ENCODE measurements around the gene CACNG1. TPM values are rescaled to one million over a fixed set of nuclear protein-coding genes. Genes with fewer than 3 reads are reported as not detected.

The CACNG1 gene
- polyA plus RNA-seq, 2 of the 4 experiments (the other 2 are of a cell fraction), result 0.15 TPM; not detected in 1

- no peaks in the 10 kb centered on the region for H3K9me3 ChIP-seq
- H3K4me1 ChIP-seq, result no peaks in the 10 kb centered on the region
- ChIA-PET POLR2A (no interaction called here), CTCF (no interaction called here)
- FAIRE-seq, result no peak
- no peak overlapping the region for H3K4me2 ChIP-seq
- no peak for ATAC-seq
- H3K27ac ChIP-seq, result no peak overlapping the region
- TF ChIP-seq NFE2L2 (conservative IDR thresholded peaks at IDR 0.05; ENCODE audit: low read length) (no peak), RARB (CRISPR knock-in tag; IDR thresholded peaks at IDR 0.05) (no peak), MAFK (IDR thresholded peaks at IDR 0.05; ENCODE audit: partially characterized antibody) (no peak), TP53 (CRISPR knock-in tag; IDR thresholded peaks at IDR 0.05) (no peak), RNF2 (IDR thresholded peaks at IDR 0.05; ENCODE audit: borderline replicate concordance, low read depth) (no peak), NPAS2 (CRISPR knock-in tag; IDR thresholded peaks at IDR 0.05; ENCODE audit: borderline replicate concordance) (no peak), FOSB (CRISPR knock-in tag; IDR thresholded peaks at IDR 0.05) (no peak), RCOR1 (IDR thresholded peaks at IDR 0.05; ENCODE audit: low read depth, low read length) (no peak), RFX5 (IDR thresholded peaks at IDR 0.05) (no peak), MAX (IDR thresholded peaks at IDR 0.05) (no peak), KDM1A (IDR thresholded peaks at IDR 0.05; ENCODE audit: low read depth) (no peak), CTCF (IDR thresholded peaks at IDR 0.05) (no peak), BHLHE40 (IDR thresholded peaks at IDR 0.05; ENCODE audit: low read depth, low read length) (no peak), JUN (IDR thresholded peaks at IDR 0.05) (no peak), EHF (CRISPR knock-in tag; IDR thresholded peaks at IDR 0.05) (no peak), ESRRA (IDR thresholded peaks at IDR 0.05; ENCODE audit: borderline replicate concordance, low read length) (no peak), PHF8 (IDR thresholded peaks at IDR 0.05; ENCODE audit: borderline replicate concordance, low read depth) (no peak)
- WGBS (ENCODE audit: missing lambda C conversion rate), result 87% methylated on average over 18 of the region's 18 CpGs
- H3K4me3 ChIP-seq, result no peak overlapping the region
- no peak for DNase-seq (ENCODE audit: low read depth in 1 of 2, low spot score in 1 of 2)
These were observed 12.6 kb downstream of the CACNG1 start for GRCh38 chr17:67056746-67057490.

- POLR2A ChIA-PET, result no interaction called here
- no peak for TF ChIP-seq HMGXB4 (CRISPR knock-in tag; IDR thresholded peaks at IDR 0.05; ENCODE audit: borderline replicate concordance)
- no peak for TF ChIP-seq GATA3 (IDR thresholded peaks at IDR 0.05; ENCODE audit: borderline replicate concordance)
- no peak for TF ChIP-seq JUN (IDR thresholded peaks at IDR 0.05)
- no peak for TF ChIP-seq FOSL2 (IDR thresholded peaks at IDR 0.05)
- no peak for TF ChIP-seq FOSL2 (CRISPR knock-in tag; IDR thresholded peaks at IDR 0.05)
- no peak for TF ChIP-seq EHMT2 (IDR thresholded peaks at IDR 0.05; ENCODE audit: low read depth)
- no peak for TF ChIP-seq ZSCAN20 (CRISPR knock-in tag; IDR thresholded peaks at IDR 0.05)
- no peak for TF ChIP-seq FOXS1 (CRISPR knock-in tag; IDR thresholded peaks at IDR 0.05)
- TF ChIP-seq NR3C1 (IDR thresholded peaks at IDR 0.05), result no peak
- no peak for TF ChIP-seq RFX5 (IDR thresholded peaks at IDR 0.05)
- TF ChIP-seq SREBF2 (IDR thresholded peaks at IDR 0.05), result no peak
- no peak for TF ChIP-seq HOXB13 (CRISPR knock-in tag; IDR thresholded peaks at IDR 0.05; ENCODE audit: low read depth)
- no peak for TF ChIP-seq PHF8 (IDR thresholded peaks at IDR 0.05; ENCODE audit: borderline replicate concordance, low read depth)
- 81% methylated on average over 8 of the region's 8 CpGs for WGBS (ENCODE audit: missing lambda C conversion rate)
These were observed 13.7 kb downstream of the CACNG1 start for GRCh38 chr17:67058036-67058435.

More at GRCh38 chr17:67058036-67058435, 13.7 kb downstream of the CACNG1 start:
- ATAC-seq (no peak), DNase-seq (ENCODE audit: low read depth in 1 of 2, low spot score in 1 of 2) (no peak), FAIRE-seq (no peak)
- Histone ChIP-seq H3K9me3 (no peaks in the 10 kb centered on the region), H3K4me1 (no peaks in the 10 kb centered on the region), H3K27ac (no peak overlapping the region), H3K4me3 (no peak overlapping the region), H3K4me2 (no peak overlapping the region)
- CTCF ChIA-PET, result interaction anchor here (0.6 kb wide), 1 partner anchor 141 kb away, joined by 3 read pairs; no protein-coding TSS in a partner anchor

Data from A549 (cell line).